Cardiac fibroblast (primary cell): Measurements from ENCODE around the gene PPP2R5D.

Source experiments
- DNase-seq, 2 donors: peaks; one replicate each; pipeline versions ENCODE4 v3.0.0 to v3.0.0-alpha.2; 2010; ENCODE audit warnings: low read depth in 2 of 2
- H3K4me3 ChIP-seq, 2 donors: replicated peaks in 1 of 2; 1 replicate in 1 of 2; 2 replicates in 1 of 2; pipeline ENCODE4 v1.5.1; 2011; ENCODE audit warnings: low read depth in 2 of 2, low read length in 2 of 2, mild to moderate bottlenecking in 2 of 2, moderate library complexity in 1 of 2
- CTCF ChIP-seq: IDR thresholded peaks from one replicate; pipeline ENCODE4 v1.5.1; 2011; ENCODE audit warnings: low read depth, mild to moderate bottlenecking, low read length, inconsistent platforms

The PPP2R5D gene

GRCh38 chr6:42963855-42964605, 20.3 kb upstream of the PPP2R5D start:
- TF ChIP-seq CTCF: peak; percentile 37
- no peak overlapping the region for H3K4me3 ChIP-seq
- peak; percentile 63 to 68 for DNase-seq

DNA sequence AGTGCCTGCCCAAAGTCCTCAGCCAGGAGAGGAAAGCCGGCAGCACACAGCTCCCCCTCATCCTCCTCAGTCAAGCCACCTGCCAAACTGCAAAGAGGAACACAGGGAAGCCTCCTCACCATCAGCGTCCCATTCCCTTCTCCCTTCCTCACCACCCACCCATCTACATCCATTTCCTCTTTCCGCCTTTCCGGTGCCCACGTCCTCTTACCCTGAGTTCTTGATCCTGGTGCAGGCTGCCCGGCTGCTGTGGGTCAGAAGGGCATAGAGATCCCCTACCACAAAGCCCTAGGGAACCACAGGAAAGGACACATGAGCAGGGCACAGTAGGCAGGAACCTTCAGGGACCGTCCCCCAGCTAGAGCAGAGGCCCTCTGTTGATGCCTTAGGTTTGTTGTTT, 17.8 kb upstream of the PPP2R5D start:
- no peak overlapping the region for H3K4me3 ChIP-seq
- no peak for DNase-seq
- TF ChIP-seq CTCF: no peak

- no peak for DNase-seq
- H3K4me3 ChIP-seq: no peak overlapping the region
- TF ChIP-seq CTCF: no peak
Observed at GRCh38 chr6:42967228-42967627, 17.1 kb upstream of the PPP2R5D start.

GRCh38 chr6:42968126-42968701, 16.2 kb upstream of the PPP2R5D start:
- DNase-seq: no peak
- TF ChIP-seq CTCF: no peak
- no peak overlapping the region for H3K4me3 ChIP-seq

- DNase-seq: no peak
- H3K4me3 ChIP-seq: no peak overlapping the region
- TF ChIP-seq CTCF: no peak
Observed at GRCh38 chr6:42968783-42969182, 15.6 kb upstream of the PPP2R5D start.

- TF ChIP-seq CTCF: no peak
- no peak overlapping the region for H3K4me3 ChIP-seq
- no peak for DNase-seq
Observed at GRCh38 chr6:42969431-42969830, 14.9 kb upstream of the PPP2R5D start.
